ENCODE measurements around the gene ISOC2. TPM values are rescaled to one million over a fixed set of nuclear protein-coding genes. Genes with fewer than 3 reads are reported as not detected.

Gene ISOC2
- polyA plus RNA-seq, 4 donors: 28.8 to 164 (median 78.4) TPM

DNA sequence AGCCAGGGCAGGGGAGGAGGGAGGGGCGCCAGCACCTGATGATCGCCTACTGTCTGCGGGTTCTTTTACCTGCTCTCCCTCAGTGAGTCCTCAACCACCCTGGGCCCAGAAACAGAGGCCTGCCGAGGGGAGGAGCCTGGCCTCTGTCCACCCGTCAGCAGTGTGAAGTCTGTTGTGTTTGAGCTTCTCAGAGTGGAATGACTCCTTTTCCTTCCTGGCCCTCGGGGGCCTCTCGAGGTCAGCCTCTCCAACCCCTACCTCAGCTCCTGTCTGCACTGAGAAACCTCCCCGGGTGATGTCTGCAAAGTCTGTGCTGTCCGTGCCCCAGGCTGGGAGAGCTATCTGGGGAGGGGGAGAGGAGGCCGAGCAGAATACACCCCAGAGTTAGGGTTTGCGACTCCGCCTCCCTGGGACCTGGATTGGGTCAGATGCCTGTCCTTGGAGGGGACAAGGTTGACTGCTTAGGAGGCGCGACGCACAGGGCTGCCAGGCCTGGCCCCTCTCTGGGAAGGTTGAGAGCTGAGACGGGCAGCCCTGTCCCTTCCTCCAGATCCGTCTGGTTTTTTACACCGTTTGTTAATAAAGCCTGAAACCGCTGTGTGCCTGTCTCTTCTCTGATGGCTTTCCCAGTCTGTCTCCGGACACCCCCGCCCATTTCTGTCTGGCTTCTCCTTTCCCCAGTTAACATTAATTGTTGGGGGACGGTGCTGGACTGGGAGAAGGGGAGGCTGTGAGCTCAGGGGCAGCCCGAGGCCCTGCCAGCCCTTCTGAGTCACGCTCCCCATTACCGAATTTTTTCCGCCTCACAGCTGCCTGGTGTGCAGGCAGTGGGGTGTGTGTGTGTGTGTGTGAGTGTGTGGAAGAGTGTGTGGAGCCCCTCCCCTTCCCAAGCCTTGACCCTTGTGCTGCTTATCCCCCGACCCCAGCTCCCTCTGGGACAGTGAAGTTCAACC lies 25.8 kb upstream of the ISOC2 start:
- H3K27ac ChIP-seq (ENCODE audit: low read depth in 1 of 3, low read length in 2 of 3): peak overlapping the region in 2 of 3 donors; percentile 53 to 80

DNA sequence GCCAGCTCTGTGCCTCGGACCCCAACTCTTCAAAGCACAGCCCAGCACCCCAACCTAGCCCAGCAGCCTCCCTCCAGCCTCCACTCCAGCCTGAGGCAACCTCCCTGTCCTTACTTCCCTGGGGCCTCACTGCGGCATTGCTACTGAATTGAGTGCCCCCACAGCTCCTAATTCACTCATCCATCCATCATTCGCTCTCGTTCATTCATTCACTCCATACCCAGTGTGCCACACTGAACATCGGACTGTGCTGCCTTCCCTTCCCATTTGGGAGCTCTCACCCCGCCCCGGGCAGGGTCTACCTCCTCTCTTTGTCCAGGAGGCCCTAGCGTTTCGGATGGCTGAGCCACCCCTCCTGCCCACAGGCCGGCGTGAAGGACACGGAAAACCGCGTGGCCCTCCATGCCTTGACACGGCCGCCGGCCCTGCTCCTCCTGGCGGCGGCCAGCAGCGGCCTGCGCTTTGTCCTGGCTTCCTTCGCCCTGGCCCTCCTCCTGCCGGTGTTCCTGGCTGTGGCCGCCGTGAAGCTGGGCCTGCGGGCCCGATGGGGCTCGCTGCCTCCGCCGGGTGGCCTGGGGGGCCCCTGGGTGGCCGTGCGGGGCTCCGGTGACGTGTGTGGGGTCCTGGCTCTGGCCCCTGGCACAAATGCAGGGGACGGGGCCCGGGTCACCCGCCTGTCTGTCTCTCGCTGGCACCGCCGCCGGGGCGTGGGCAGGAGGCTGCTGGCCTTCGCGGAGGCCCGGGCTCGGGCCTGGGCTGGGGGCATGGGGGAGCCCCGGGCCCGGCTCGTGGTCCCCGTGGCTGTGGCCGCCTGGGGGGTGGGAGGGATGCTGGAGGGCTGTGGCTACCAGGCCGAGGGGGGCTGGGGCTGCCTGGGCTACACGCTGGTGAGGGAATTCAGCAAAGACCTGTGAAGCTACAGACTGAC lies 24.9 kb upstream of the ISOC2 start:
- no peak for FAIRE-seq
- WGBS, 3 donors: 56 to 79% (median 71%) methylated on average over 40 to 53 of the region's 53 CpGs
- H3K27ac ChIP-seq (ENCODE audit: low read depth in 1 of 3, low read length in 2 of 3): peak overlapping the region in 2 of 3 donors; percentile 53 to 80

More for the DNA sequence above, 25.8 kb upstream of the ISOC2 start:
- 16 to 36% (median 31%) methylated on average over 27 of the region's 27 CpGs for WGBS, 3 donors
- DNase-seq (peak in 1 of 2 donors; percentile 21), FAIRE-seq (no peak)
- Histone ChIP-seq H3K4me3 (ENCODE audit: low read depth in 1 of 3, low read length in 3 of 3) (no peak overlapping the region), H3K27me3 (ENCODE audit: control insufficient read depth in 3 of 3, insufficient read depth in 3 of 3, low read length in 3 of 3) (peaks cover 0 to 40% (median 0%) of the 10 kb centered on the region in 3 donors), H3K36me3 (ENCODE audit: control insufficient read depth in 3 of 3, insufficient read depth in 2 of 3, low read depth in 1 of 3, low read length in 3 of 3) (peaks cover 4 to 20% (median 7%) of the 10 kb centered on the region in 3 donors), H3K4me1 (ENCODE audit: control insufficient read depth in 3 of 3, insufficient read depth in 2 of 3, low read depth in 1 of 3, low read length in 2 of 3) (peaks cover 0 to 24% (median 3%) of the 10 kb centered on the region in 3 donors), H3K9me3 (ENCODE audit: control insufficient read depth in 2 of 2, insufficient read depth in 1 of 2, low read depth in 1 of 2, low read length in 1 of 2) (no peaks in the 10 kb centered on the region)

DNA sequence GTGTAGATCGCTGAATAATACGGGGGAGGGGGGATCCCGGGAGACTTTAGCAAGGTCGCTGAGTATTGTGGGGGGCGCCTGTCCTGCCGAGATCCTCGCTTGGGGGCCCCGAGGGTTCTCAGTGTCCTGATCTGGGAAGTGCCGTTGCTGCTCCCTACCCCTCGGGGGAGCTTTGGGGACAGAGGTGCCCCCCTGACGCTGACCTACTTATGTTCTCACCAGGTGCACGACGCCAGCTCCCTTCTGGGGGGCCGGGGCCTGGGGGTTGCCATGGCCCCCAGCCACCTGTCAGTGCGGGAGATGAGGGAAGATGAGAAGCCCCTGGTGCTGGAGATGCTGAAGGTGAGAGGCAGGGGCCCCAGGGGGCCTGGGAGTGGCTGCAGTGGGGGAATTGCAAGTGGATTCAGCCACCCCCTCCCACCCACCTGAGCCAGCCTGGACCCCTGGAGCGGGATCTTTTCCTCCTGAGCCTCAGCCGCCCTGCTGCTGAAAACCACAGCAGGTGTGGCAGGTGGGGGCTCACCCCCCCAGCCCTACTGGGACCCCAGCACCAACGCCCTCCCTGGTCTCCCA lies 24.1 kb upstream of the ISOC2 start:
- peaks cover 4 to 27% (median 10%) of the 10 kb centered on the region in 3 donors for H3K36me3 ChIP-seq (ENCODE audit: control insufficient read depth in 3 of 3, insufficient read depth in 2 of 3, low read depth in 1 of 3, low read length in 3 of 3)
- FAIRE-seq: no peak

More for the DNA sequence above, 24.9 kb upstream of the ISOC2 start:
- no peak for DNase-seq
- Histone ChIP-seq H3K9me3 (ENCODE audit: control insufficient read depth in 2 of 2, insufficient read depth in 1 of 2, low read depth in 1 of 2, low read length in 1 of 2) (no peaks in the 10 kb centered on the region), H3K4me3 (ENCODE audit: low read depth in 1 of 3, low read length in 3 of 3) (no peak overlapping the region), H3K27me3 (ENCODE audit: control insufficient read depth in 3 of 3, insufficient read depth in 3 of 3, low read length in 3 of 3) (peaks cover 0 to 32% (median 0%) of the 10 kb centered on the region in 3 donors), H3K36me3 (ENCODE audit: control insufficient read depth in 3 of 3, insufficient read depth in 2 of 3, low read depth in 1 of 3, low read length in 3 of 3) (peaks cover 4 to 23% (median 8%) of the 10 kb centered on the region in 3 donors), H3K4me1 (ENCODE audit: control insufficient read depth in 3 of 3, insufficient read depth in 2 of 3, low read depth in 1 of 3, low read length in 2 of 3) (peaks cover 0 to 24% (median 3%) of the 10 kb centered on the region in 3 donors)

DNA sequence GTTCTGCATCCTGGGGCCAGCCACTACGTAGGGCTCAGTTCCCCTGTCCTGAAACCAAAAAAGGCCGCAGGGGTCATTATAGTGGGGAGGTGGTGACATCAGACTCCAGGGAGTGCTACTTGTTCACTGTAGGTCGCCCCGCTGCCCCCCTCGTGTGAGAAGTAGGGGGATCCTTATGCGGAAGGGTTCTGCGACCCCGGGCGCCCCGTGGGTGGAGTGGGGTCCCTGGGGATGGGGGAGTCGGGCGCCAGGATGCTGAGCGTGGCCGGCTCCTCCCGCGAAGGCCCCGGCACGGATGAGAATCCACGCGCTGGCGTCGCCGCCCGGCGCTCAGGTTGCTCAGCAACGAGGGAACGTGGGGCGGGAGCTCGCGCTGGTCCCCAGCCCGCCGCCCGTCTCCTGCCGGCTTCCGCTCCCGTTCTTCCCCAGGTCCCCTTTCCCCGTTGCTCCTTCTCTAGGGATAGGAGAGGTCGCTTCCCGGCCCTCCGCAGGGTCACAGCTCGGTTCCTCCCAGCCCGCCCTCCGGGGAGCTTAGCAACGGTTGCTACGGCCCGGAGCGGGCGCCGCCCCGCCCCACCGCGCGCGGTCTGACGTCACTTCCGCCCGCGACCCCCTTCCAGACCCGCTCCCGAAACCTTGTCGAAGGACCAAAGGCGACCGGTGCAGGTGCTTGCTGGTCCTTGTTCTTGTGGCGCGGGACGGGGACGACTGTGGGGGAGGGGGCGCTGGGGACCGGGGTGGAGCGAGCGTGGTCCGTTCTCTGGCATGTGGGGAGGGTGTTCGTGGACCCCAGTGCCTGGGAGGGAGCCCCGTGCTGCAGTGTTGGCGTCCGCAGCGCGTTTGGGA lies 23.4 kb upstream of the ISOC2 start, which contains the start of gene NAT14:
TSS of gene NAT14 (plus strand) at position 596 of the 846 bp plus-strand sequence. CDS start 521 bp downstream, outside the sequence.
- H3K4me3 ChIP-seq (ENCODE audit: low read depth in 1 of 3, low read length in 3 of 3): peak within 1 kb of the TSS; percentile 41 to 66 (median 53)
- peaks cover 0 to 22% (median 0%) of the 10 kb centered on the region in 3 donors for H3K27me3 ChIP-seq (ENCODE audit: control insufficient read depth in 3 of 3, insufficient read depth in 3 of 3, low read length in 3 of 3)
- H3K4me1 ChIP-seq (ENCODE audit: control insufficient read depth in 3 of 3, insufficient read depth in 2 of 3, low read depth in 1 of 3, low read length in 2 of 3): peaks cover 0 to 24% (median 3%) of the 10 kb centered on the region in 3 donors
- WGBS, 3 donors: 2 to 4% (median 3%) methylated on average over 51 to 78 of the region's 78 CpGs
- H3K27ac ChIP-seq (ENCODE audit: low read depth in 1 of 3, low read length in 2 of 3): peak within 1 kb of the TSS in 2 of 3 donors; percentile 48 to 74
- H3K36me3 ChIP-seq (ENCODE audit: control insufficient read depth in 3 of 3, insufficient read depth in 2 of 3, low read depth in 1 of 3, low read length in 3 of 3): peaks cover 4 to 27% (median 10%) of the 10 kb centered on the region in 3 donors
- DNase-seq (peak in 1 of 2 donors; percentile 80), FAIRE-seq (no peak)
- H3K9me3 ChIP-seq (ENCODE audit: control insufficient read depth in 2 of 2, insufficient read depth in 1 of 2, low read depth in 1 of 2, low read length in 1 of 2): no peaks in the 10 kb centered on the region

More for the DNA sequence above, 24.1 kb upstream of the ISOC2 start:
- H3K9me3 ChIP-seq (ENCODE audit: control insufficient read depth in 2 of 2, insufficient read depth in 1 of 2, low read depth in 1 of 2, low read length in 1 of 2): no peaks in the 10 kb centered on the region
- 12 to 25% (median 20%) methylated on average over 16 to 18 of the region's 18 CpGs for whole genome bisulfite sequencing, 3 donors
- H3K27me3 ChIP-seq (ENCODE audit: control insufficient read depth in 3 of 3, insufficient read depth in 3 of 3, low read length in 3 of 3): peaks cover 0 to 28% (median 0%) of the 10 kb centered on the region in 3 donors
- H3K4me1 ChIP-seq (ENCODE audit: control insufficient read depth in 3 of 3, insufficient read depth in 2 of 3, low read depth in 1 of 3, low read length in 2 of 3): peaks cover 0 to 24% (median 3%) of the 10 kb centered on the region in 3 donors
- H3K4me3 ChIP-seq (ENCODE audit: low read depth in 1 of 3, low read length in 3 of 3): peak overlapping the region; percentile 41 to 66 (median 53)
- H3K27ac ChIP-seq (ENCODE audit: low read depth in 1 of 3, low read length in 2 of 3): peak overlapping the region in 2 of 3 donors; percentile 48 to 74
- no peak for DNase-seq

DNA sequence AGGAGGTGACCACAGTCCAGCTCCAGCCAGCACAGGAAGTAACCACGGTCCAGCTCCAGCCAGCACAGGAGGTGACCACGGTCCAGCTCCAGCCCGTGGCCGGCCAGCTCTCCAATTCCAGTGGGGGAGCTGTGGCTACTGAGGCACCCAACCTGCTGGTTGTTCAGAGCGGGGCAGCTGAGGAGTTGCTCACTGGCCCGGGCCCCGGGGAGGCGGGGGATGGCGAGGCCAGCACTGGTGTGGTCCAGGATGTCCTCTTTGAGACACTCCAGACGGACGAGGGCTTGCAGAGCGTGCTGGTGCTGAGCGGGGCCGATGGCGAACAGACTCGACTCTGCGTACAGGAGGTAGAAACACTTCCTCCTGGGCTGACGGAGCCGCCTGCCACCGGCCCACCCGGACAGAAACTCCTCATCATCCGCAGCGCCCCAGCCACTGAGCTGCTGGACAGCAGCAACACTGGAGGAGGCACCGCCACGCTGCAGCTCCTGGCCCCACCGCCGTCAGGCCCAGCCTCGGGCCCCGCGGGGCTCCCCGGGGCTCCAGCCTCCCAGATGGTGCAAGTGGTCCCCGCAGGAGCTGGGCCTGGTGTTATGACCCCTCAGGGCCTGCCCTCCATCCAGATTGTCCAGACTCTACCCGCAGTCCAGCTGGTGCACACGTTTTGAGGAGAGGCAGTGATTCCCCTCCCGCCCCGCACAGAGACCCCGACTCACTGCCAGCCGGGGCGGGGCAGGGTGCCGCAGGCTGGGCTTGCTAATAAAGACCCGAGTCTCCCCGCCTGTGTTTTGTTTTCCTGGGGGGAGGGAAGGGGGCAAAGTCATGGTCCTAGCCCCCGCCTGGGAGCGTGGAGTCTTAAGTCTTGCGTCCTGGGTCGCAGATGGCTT lies 22.5 kb upstream of the ISOC2 start:
- Histone ChIP-seq H3K9me3 (ENCODE audit: control insufficient read depth in 2 of 2, insufficient read depth in 1 of 2, low read depth in 1 of 2, low read length in 1 of 2) (no peaks in the 10 kb centered on the region), H3K4me3 (ENCODE audit: low read depth in 1 of 3, low read length in 3 of 3) (peak overlapping the region in 2 of 3 donors; percentile 53 to 66), H3K27me3 (ENCODE audit: control insufficient read depth in 3 of 3, insufficient read depth in 3 of 3, low read length in 3 of 3) (peaks cover 0 to 16% (median 0%) of the 10 kb centered on the region in 3 donors), H3K36me3 (ENCODE audit: control insufficient read depth in 3 of 3, insufficient read depth in 2 of 3, low read depth in 1 of 3, low read length in 3 of 3) (peaks cover 4 to 27% (median 10%) of the 10 kb centered on the region in 3 donors), H3K27ac (ENCODE audit: low read depth in 1 of 3, low read length in 2 of 3) (no peak overlapping the region), H3K4me1 (ENCODE audit: control insufficient read depth in 3 of 3, insufficient read depth in 2 of 3, low read depth in 1 of 3, low read length in 2 of 3) (peaks cover 0 to 24% (median 3%) of the 10 kb centered on the region in 3 donors)
- FAIRE-seq: no peak
- WGBS, 3 donors: 79 to 85% (median 81%) methylated on average over 36 to 46 of the region's 46 CpGs
- no peak for DNase-seq

DNA sequence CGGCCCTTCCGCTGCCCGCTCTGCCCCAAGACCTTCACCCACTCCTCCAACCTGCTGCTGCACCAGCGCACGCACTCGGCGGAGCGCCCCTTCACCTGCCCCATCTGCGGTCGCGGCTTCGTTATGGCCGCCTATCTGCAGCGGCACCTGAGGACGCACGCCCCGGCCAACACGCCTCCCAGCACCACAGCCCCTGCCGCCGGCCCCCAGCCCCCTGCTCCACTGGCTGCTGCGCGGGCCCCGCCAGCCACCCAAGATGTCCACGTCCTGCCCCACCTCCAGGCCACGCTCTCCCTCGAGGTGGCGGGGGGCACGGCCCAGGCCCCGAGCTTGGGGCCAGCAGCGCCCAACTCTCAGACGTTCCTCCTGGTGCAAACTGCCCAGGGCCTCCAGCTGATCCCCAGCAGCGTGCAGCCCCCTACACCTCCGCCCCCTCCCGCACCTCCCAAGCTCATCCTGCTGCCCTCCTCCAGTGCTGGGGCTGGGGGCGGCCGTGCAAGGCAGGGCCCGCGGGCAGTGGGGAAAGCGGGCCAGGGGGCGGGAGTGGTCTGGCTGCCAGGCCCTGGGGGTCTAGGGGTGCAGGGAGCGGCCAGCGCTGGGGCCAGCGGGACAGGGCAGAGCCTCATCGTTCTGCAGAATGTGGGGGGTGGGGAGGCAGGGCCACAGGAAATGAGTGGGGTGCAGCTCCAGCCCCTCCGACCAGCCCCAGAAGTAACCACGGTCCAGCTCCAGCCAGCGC lies 21.7 kb upstream of the ISOC2 start:
- Histone ChIP-seq H3K27ac (ENCODE audit: low read depth in 1 of 3, low read length in 2 of 3) (no peak overlapping the region), H3K4me3 (ENCODE audit: low read depth in 1 of 3, low read length in 3 of 3) (no peak overlapping the region), H3K9me3 (ENCODE audit: control insufficient read depth in 2 of 2, insufficient read depth in 1 of 2, low read depth in 1 of 2, low read length in 1 of 2) (no peaks in the 10 kb centered on the region), H3K36me3 (ENCODE audit: control insufficient read depth in 3 of 3, insufficient read depth in 2 of 3, low read depth in 1 of 3, low read length in 3 of 3) (peaks cover 4 to 29% (median 10%) of the 10 kb centered on the region in 3 donors), H3K4me1 (ENCODE audit: control insufficient read depth in 3 of 3, insufficient read depth in 2 of 3, low read depth in 1 of 3, low read length in 2 of 3) (peaks cover 0 to 24% (median 3%) of the 10 kb centered on the region in 3 donors), H3K27me3 (ENCODE audit: control insufficient read depth in 3 of 3, insufficient read depth in 3 of 3, low read length in 3 of 3) (peaks cover 0 to 11% (median 0%) of the 10 kb centered on the region in 3 donors)
- FAIRE-seq: no peak
- no peak for DNase-seq
- 95 to 97% (median 97%) methylated on average over 41 to 47 of the region's 47 CpGs for WGBS, 3 donors

All from small intestine (tissue), 7 donors.